Aorta (tissue), 5 donors: Measurements from ENCODE around the gene SYCE3. TPM values are rescaled to one million over a fixed set of nuclear protein-coding genes. Genes with fewer than 3 reads are reported as not detected.

Experiments
- ATAC-seq: fragments of 200-7000 bp; cut with Tn5 transposase; one replicate; pipeline ENCODE4 v1.9.1; 2022; ENCODE audit warnings: moderate library complexity; ENCODE audit not compliant: low FRiP score
- DNase-seq, 2 donors: peaks; one replicate each; pipeline ENCODE4 v3.0.0-alpha.2; 2020
- H3K27ac ChIP-seq, 2 donors: one replicate each; pipeline ENCODE4 v1.5.1; 2013; ENCODE audit warnings: low read length in 2 of 2, mild to moderate bottlenecking in 2 of 2, moderate library complexity in 2 of 2, control low read depth in 1 of 2, inconsistent platforms in 1 of 2, low read depth in 1 of 2
- H3K27me3 ChIP-seq, 2 donors: one replicate each; pipeline ENCODE4 v1.6.1; 2013; ENCODE audit warnings: control low read depth in 1 of 2, low read length in 1 of 2, mild to moderate bottlenecking in 1 of 2, moderate library complexity in 1 of 2; ENCODE audit not compliant: insufficient read depth in 2 of 2, control insufficient read depth in 1 of 2
- H3K36me3 ChIP-seq, 2 donors: one replicate each; pipeline ENCODE4 v1.6.1; 2013; ENCODE audit warnings: control low read depth in 1 of 2, low read length in 1 of 2, mild to moderate bottlenecking in 1 of 2; ENCODE audit not compliant: insufficient read depth in 2 of 2, control insufficient read depth in 1 of 2
- H3K4me1 ChIP-seq, 2 donors: one replicate each; pipeline ENCODE4 v1.6.1; 2013; ENCODE audit warnings: low read length in 2 of 2, control low read depth in 1 of 2, mild to moderate bottlenecking in 1 of 2, moderate library complexity in 1 of 2; ENCODE audit not compliant: insufficient read depth in 2 of 2, control insufficient read depth in 1 of 2
- H3K4me3 ChIP-seq, 2 donors: one replicate each; pipeline ENCODE4 v1.5.1; 2013; ENCODE audit warnings: low read length in 2 of 2, control low read depth in 1 of 2, mild to moderate bottlenecking in 1 of 2
- H3K9me3 ChIP-seq: one replicate; pipeline ENCODE4 v1.6.1; 2013; ENCODE audit warnings: mild to moderate bottlenecking, low read length; ENCODE audit not compliant: control insufficient read depth
- whole genome bisulfite sequencing, 2 donors: extraction: QIAGEN DNeasy Blood & Tissue Kit; methylation state at CpG; one replicate each; pipeline ENCODE4 v1.1.7; 2013; 5-methylcytosine and 5-hydroxymethylcytosine counted together
- intact Hi-C, 2 donors: fragments of 100-400 bp; cut with DNase I; formaldehyde crosslinking; loops; one replicate each; pipeline versions ENCODE4 v1.14.2 to v1.15.0; 2022
- polyA plus RNA-seq, 2 donors: library from polyadenylated mRNA; stranded (reverse); fragments of 200-250 nt; gene quantifications; one replicate each; pipeline ENCODE4 v1.2.3, GENCODE V29; 2013
- total RNA-seq, 2 donors: library from RNA; stranded (reverse); fragmentation: NEBNext Ultra II Directional; extraction: Animal tissue kit (Norgen Biotek cat#: 25700); gene quantifications; one replicate each; pipeline ENCODE4 v1.2.1, GENCODE V29; 2021
- donor health status: healthy with polysubstance abuse.
- donor health status: Bipolar disorder and iron deficiency.
- donor health status: DM: no; HTN: no; CAD: no.
- donor health status: DM: no; HTN: no; CAD: no.
- donor health status: DM: yes; HTN: yes; CAD: no.

The SYCE3 gene
- total and polyA plus RNA-seq, 4 donors, result 1.5 TPM; not detected in 3

DNA sequence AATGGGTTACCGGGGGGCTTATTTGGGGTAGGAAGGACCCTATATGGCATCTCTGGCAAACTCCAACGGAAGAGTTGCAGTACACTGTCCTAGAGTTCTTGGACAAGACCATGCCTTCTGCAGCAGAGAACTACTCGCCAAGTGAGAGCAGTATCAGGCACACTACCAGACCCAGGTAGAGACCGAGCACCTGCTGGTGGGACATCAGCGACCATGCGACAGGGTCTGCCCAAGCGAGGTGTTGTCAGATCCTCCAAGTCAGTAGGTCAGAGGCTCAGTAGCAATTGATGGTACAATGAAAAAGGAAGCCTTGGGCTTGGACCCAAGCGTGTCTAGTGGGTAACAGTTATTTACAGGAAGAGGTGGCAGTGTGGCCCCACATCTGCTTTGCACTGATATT, 23.1 kb upstream of the SYCE3 start:
- H3K4me1 ChIP-seq, result no peaks in the 10 kb centered on the region
- no peaks in the 10 kb centered on the region for H3K36me3 ChIP-seq
- H3K27me3 ChIP-seq, result no peaks in the 10 kb centered on the region
- H3K4me3 ChIP-seq, result no peak overlapping the region
- WGBS, 2 donors, result 90 to 93% methylated on average over 8 of the region's 8 CpGs
- no peak for ATAC-seq
- H3K27ac ChIP-seq, result no peak overlapping the region
- intact Hi-C loops, result no loop called here
- DNase-seq, result peak in 1 of 2 donors; percentile 30
- no peaks in the 10 kb centered on the region for H3K9me3 ChIP-seq

DNA sequence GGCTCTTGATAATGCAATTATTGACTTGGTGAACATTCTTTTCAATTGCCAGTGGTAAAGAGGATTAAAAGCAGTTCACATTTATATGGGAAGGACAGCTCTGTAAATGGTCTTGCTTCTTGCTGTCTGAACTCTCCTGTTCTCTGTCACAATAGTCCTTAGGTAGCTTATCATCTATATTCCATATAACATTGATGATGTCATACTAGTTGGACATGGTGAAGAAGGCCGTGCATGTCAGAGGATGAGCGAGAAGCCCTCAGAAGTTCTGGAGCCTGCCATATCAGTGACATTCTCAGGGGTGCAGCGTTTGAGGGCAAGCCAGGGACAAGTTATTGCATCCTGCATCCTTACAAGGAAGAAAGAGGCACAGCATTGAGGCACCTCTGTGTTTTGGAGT, 22.5 kb upstream of the SYCE3 start:
- 91 to 96% methylated on average over 3 of the region's 3 CpGs for WGBS, 2 donors
- Histone ChIP-seq H3K27me3 (no peaks in the 10 kb centered on the region), H3K27ac (no peak overlapping the region), H3K4me3 (no peak overlapping the region), H3K4me1 (no peaks in the 10 kb centered on the region), H3K9me3 (no peaks in the 10 kb centered on the region), H3K36me3 (no peaks in the 10 kb centered on the region)
- DNase-seq (peak; percentile 16 to 63), ATAC-seq (no peak)
- intact Hi-C loops, result no loop called here

DNA sequence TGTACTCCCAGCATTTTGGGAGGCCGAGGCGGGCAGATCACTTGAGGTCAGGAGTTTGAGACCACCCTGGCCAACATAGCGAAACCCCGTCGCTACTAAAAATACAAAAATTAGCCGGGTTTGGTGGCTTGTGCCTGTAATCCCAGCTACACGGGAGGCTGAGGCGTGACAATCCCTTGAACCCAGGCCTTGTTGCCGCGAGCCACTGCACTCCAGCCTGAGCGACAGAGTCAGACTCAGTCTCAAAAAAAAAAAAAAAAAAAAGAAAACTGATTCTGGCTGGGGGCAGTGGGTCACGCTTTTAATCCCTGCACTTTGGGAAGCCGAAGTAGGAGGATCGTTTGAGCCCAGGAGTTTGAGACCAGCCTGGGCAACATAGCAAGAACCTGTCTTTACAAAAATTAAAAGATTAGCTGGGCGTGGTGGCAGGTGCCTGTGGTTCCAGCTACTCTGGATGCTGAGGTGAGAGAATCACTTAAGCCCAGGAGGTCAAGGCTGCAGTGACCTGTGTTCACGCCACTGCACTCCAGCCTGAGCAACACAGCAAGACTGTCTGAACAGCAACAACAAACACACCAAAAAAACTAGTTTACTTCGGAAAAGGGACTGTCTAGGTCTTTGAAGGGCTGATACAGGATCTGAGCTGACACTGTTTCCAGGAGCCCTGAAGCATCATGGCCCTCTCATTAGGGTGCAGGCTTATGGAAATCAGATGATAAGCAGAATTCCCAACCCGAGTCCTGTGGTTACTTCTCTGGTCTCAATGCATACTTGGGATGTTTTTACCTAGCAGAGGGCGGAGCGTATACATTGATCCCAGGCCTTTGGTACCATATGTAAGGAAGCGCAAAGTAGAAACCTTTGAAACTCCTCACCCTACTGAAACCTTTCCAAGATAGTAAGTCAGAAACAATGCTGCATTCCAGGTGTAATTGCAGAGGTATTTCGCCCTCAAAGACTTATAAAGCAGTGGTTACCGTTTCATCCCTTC, 21.7 kb upstream of the SYCE3 start:
- no peaks in the 10 kb centered on the region for H3K9me3 ChIP-seq
- H3K4me3 ChIP-seq, result no peak overlapping the region
- no peaks in the 10 kb centered on the region for H3K36me3 ChIP-seq
- DNase-seq (peak; percentile 21 to 45), ATAC-seq (no peak)
- intact Hi-C loops, result no loop called here
- no peaks in the 10 kb centered on the region for H3K27me3 ChIP-seq
- no peaks in the 10 kb centered on the region for H3K4me1 ChIP-seq
- no peak overlapping the region for H3K27ac ChIP-seq
- 95 to 96% methylated on average over 23 of the region's 23 CpGs for WGBS, 2 donors

DNA sequence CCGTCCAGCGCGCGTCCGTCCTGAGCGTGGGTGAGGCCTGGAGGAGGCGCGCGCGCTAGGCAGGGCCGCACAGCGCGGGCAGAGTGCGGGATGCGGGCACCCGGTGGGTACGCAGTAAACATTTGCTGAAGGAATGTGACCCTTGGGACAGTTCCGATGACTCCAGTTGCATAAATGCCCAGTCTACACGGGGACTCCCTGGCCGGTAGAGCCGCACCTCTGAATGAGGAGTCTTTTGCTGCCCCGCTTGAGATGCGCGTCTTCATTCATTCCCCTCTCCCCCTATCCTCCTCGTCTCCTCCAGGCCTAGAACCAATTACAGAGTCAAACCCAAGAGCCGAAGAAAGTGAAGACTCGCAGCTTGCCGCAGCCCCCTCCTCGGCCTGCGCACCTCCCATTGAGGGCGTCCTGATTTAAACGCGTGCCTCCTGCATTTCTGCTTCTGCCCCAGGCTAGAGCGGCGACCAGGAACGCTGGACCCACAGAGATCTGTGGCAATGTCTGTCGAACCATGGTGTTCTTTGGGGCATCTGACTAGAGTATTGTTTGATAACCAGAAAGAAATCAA, 20.7 kb upstream of the SYCE3 start:
- H3K9me3 ChIP-seq, result no peaks in the 10 kb centered on the region
- intact Hi-C loops, result loop anchor here in 1 of 2 donors (2.0 kb wide), 2 partner anchors 21 to 45 kb away; partner anchors contain the start of genes ARSA and SYCE3
- 4 to 6% methylated on average over 37 of the region's 37 CpGs for WGBS, 2 donors
- H3K4me1 ChIP-seq, result no peaks in the 10 kb centered on the region
- no peaks in the 10 kb centered on the region for H3K27me3 ChIP-seq
- H3K27ac ChIP-seq, result peak overlapping the region in 1 of 2 donors; percentile 22
- ATAC-seq (peak; percentile 55), DNase-seq (peak in 1 of 2 donors; percentile 44)
- H3K36me3 ChIP-seq, result no peaks in the 10 kb centered on the region
- peak overlapping the region; percentile 44 to 66 for H3K4me3 ChIP-seq

DNA sequence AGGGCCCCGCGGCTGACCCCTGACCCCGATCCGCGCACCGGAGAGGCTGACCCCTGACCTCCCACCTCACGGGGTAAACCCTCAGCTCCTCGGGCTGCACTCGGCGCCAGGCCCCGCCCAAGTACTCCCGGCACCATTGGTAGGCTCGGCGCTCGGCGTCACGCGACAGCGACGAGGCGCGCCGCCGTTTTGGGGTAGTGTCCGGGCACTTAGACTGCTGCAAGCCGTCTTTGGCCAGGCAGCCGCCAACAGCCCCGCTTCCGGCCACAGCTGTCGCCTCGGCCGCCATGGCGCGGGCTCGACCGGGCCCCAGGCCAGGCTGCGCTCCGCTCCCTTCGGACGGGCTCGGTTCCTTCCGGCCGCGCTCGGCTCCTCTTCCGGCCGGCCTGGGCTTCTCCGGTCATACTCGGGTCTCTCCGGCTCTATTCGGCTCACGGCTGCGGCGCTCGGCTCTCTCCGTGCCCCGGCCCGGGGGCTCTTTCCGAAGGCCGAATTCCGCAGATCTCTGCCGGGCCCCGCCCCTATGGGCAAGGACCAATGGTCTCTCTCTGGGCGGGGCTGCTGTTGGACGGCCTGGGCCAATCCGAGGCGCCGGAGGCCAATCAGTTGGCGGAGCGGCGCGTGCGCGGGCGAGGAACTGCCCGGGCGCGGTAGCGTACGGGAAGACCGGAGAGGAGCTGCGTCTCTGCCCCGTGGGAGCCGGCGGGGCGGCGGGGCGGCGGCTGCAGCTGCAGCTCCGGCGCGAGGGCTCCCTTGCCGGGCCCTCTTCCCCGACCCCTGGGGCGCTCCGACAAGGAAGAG, 20.0 kb upstream of the SYCE3 start, which contains the start of gene CHKB:
TSS of gene CHKB (minus strand) at position 357 of the 801 bp plus-strand sequence. CDS start at position 289, 68 bp downstream.
- peak; percentile 99 for DNase-seq
- H3K27ac ChIP-seq, result peak within 1 kb of the TSS; percentile 68 to 92
- no peaks in the 10 kb centered on the region for H3K27me3 ChIP-seq
- 0% methylated on average over 82 to 96 of the region's 96 CpGs for WGBS, 2 donors
- peak within 1 kb of the TSS; percentile 73 to 82 for H3K4me3 ChIP-seq
- no peaks in the 10 kb centered on the region for H3K9me3 ChIP-seq
- intact Hi-C loops, result loop anchor here in 1 of 2 donors (2.0 kb wide), 2 partner anchors 20 to 46 kb away; partner anchors contain the start of genes ARSA and SYCE3
- ATAC-seq, result peak; percentile 99
- H3K4me1 ChIP-seq, result no peaks in the 10 kb centered on the region
- H3K36me3 ChIP-seq, result no peaks in the 10 kb centered on the region

DNA sequence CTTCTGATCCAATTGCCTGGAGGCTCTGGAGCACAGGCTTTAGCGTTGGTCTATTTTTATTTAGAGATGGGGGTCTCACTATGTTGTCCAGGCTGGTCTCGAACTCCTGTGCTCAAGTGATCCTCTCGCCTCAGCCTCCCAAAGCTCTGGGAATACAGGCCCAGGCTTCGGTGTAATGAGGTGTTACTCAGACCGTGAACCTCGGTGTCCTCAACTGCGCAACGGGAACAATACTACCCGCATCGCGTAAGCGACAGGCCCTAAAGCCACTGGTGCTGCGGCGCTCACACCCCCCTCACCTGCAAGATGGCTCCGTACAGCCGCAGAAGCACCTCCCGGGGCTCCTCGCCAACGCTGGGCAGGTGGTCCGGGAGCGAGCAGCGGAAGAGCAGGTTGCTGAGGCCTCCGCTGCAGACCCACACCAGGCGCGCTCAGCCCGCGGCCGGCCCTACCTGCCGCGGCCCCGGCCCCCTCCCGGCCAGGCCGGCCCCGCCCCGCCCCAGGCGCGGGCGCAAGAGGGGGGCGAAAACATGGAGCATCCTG, 19.3 kb upstream of the SYCE3 start:
- 7 to 9% methylated on average over 38 to 39 of the region's 39 CpGs for WGBS, 2 donors
- intact Hi-C loops, result loop anchor here in 1 of 2 donors (2.0 kb wide), 2 partner anchors 19 to 47 kb away; partner anchors contain the start of genes ARSA and SYCE3
- ATAC-seq, result no peak

DNA sequence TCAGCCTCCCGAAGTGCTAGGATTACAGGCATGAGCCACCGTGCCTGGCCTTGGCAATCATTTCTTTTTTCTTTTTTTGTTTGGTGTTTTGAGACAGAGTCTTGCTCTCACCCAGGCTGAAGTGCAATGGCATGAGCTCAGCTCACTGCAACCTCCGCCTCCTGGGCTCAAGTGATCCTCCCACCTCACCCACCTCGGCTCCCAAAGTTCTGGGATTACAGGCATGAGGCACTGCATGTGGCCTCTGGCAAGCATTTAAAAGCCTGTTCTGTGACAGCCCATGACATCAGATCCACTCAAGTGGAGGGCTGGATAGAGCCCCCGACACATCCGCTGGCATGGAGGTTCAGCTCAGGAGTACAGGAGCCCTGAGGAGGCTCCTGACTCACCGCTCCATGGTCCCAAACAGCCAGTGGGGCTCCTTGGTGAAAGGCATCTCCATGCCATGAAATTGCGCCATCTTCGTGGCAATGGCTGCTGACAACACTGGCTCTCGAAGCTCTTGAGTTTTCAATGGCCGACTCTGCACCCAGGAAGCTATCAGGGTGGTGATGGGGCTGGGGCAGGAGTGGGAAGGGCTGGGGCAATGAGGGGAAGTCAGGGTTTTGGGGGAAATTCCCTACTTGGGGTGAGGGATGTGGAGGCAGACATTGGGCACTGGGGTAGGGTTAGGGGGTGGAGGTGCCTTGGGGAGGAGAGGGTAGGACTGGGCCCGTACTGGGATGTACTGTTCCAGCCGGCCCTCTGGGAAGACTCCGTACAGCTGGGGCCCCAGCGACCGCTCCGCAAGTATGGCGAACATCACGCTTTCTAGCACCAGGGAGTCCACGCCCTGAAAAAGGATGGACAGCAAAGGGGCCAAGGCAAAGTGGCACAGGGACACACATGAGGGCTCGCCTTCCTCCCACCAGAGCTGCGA, 18.6 kb upstream of the SYCE3 start:
- Histone ChIP-seq H3K9me3 (no peaks in the 10 kb centered on the region), H3K27me3 (no peaks in the 10 kb centered on the region), H3K4me1 (no peaks in the 10 kb centered on the region), H3K36me3 (no peaks in the 10 kb centered on the region), H3K27ac (no peak overlapping the region), H3K4me3 (no peak overlapping the region)
- ATAC-seq (no peak), DNase-seq (peak; percentile 45 to 71)
- intact Hi-C loops, result no loop called here
- whole genome bisulfite sequencing, 2 donors, result 94% methylated on average over 22 of the region's 22 CpGs

More for the DNA sequence above, 19.3 kb upstream of the SYCE3 start:
- no peak for DNase-seq
- Histone ChIP-seq H3K36me3 (no peaks in the 10 kb centered on the region), H3K27me3 (no peaks in the 10 kb centered on the region), H3K9me3 (no peaks in the 10 kb centered on the region), H3K4me3 (peak overlapping the region; percentile 73 to 82), H3K27ac (peak overlapping the region; percentile 68 to 92), H3K4me1 (no peaks in the 10 kb centered on the region)
